Stimulated activated CD4-positive, alpha-beta T cell treated with anti-CD3 and anti-CD28 coated beads, Interleukin-2, amount 100 ng/mL, for 24 hours (primary cell): ENCODE results near the gene INTS1.

ENCODE experiments used
- DNase-seq, 2 donors: peaks; one replicate each; pipeline ENCODE4 v3.0.0-alpha.2; 2020

Gene INTS1

GRCh38 chr7:1428941-1429501, 75.2 kb downstream of the INTS1 start:
- DNase-seq, result no peak

GRCh38 chr7:1427064-1427657, 77.0 kb downstream of the INTS1 start:
- DNase-seq, result no peak

- DNase-seq, result no peak
These were observed 77.7 kb downstream of the INTS1 start for GRCh38 chr7:1426474-1426873.

GRCh38 chr7:1425292-1426136, 78.7 kb downstream of the INTS1 start:
- no peak for DNase-seq

GRCh38 chr7:1424041-1424440, 80.1 kb downstream of the INTS1 start:
- no peak for DNase-seq

- DNase-seq, result no peak
These were observed 80.9 kb downstream of the INTS1 start for GRCh38 chr7:1423264-1423811.

GRCh38 chr7:1422512-1423263, 81.5 kb downstream of the INTS1 start:
- no peak for DNase-seq

GRCh38 chr7:1421946-1422345, 82.2 kb downstream of the INTS1 start:
- no peak for DNase-seq

GRCh38 chr7:1421020-1421790, 83.0 kb downstream of the INTS1 start:
- no peak for DNase-seq
